ENCODE results near the gene PPM1H.
"Not testable (repeated sequence)": the region's sequence is repeated elsewhere in the genome, so short reads cannot be mapped to it uniquely, and the experiment has no call there.

Gene PPM1H

DNA sequence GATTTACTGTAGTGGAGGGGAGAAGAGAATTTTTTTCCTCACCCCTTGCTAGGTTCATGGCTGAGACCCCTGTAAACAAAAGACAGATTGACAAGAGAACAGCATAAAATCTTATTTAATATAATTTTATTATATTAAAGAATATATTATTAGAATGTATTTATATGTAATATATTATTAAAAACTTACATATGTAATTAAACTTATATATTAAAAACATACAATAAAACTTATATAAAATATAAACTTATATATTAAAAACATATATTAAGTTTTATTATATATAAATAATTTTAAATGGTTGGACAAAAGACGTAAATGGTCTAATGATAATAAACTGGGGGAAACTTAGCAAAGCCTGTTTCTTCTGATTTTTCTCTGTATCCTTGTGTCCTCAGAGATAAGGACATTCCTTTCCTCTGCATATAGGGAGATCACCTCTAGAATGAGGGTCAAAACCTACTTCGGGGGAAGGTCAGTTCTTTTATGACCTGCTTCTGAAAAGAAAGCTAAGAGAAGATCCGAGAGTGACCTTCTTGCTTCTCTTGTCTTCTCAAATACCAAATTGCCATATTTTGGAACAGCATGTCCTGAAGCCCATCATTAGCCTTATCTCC is 8.9 kb upstream of the PPM1H start:
- no peak for DNase-seq

DNA sequence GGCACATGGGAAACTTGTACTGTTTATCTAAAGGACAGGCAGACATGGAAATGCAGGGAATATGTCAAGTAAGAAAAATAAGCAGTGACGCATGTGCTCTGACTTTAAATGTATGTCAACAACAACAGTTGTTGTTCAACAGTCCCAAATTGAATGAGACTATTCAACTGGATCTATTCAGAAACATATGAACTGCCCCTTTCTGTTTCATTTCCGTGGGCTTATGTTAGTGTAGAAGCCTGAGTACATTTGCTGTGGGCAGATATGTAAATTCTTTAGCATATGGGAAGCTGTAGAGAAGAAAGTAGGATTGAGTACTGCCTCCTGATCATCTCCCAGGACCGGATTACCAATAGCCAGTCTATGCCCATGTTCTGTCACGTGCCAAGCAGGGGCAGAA is 7.4 kb upstream of the PPM1H start:
- DNase-seq, result not testable (repeated sequence)

DNA sequence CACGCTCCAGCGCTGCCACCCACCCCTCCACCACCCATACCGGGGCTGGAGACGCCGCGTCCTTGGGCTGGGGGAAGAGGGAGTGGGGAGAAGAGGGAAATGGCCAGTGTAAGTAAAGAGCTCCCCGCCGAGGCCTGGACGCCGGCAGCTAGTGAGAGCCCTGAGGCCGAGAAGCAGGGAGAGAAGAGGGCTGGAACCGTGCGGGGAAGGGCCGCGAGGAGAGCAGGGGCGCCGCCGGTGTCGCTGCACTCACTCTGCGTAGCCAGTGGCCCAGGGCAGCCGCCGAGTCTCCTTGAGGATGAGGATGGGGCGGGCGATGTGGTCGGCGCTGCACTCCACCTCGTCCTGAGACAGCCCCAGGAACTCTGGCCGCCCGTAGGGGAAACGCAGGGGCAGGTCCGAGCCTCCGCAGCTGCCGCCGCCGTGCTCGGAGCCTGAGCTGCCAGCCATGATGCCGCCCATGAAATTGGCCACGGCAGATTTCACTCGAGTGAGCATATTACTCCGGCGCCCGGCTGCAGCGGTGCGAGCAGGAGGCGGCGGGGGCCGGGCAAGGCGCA is 631 bp downstream of the PPM1H start:
- peak; percentile 84 for DNase-seq

DNA sequence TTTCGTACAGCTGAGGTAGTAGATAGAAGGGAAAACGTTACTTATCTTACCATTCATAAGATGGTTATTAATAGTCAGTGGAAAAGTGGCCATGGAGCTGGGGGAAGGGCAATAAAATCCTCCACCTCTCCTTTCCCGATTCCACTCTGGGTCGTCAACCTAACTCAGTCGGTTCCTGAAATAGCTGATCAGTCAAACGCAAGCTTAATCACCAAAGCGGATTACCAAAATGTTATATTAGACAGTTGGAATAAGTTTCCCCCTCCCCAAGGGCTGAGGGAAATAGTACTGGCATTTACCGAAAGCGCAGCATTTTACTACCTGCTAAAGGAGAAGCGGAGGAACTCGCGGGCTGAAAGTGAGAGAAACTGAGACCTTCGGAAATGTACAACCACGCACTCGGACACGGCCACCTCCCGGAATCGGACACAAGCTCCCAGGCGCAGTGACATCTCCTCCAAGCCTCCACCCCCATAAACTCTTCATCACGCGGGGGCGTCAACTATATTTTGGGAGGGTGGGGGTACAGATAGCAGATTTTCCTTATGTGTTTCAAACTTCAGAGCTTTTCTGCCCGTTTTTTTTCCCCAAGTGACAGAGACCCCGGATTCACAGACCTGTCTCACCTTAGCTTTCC is 1.2 kb downstream of the PPM1H start:
- peak; percentile 61 for DNase-seq

DNA sequence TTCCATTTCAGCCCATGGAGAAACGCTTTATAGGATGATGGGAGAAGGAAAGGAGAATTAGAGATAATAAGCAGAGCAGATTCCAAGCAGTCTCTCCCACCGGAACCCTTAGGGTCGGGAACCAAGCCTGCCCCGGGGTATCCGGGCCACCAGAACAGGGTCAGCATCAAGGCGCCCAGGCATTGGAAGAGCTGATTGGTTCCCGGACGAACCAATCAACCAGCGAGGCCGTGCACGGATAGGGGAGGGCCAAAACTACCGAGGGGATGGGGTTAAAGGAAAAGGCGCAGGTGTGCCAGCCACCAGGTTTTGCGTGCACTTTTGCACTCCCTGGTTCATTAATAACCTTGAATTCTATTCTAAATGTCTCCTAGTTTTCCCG is 1.7 kb downstream of the PPM1H start:
- DNase-seq, result peak; percentile 69

DNA sequence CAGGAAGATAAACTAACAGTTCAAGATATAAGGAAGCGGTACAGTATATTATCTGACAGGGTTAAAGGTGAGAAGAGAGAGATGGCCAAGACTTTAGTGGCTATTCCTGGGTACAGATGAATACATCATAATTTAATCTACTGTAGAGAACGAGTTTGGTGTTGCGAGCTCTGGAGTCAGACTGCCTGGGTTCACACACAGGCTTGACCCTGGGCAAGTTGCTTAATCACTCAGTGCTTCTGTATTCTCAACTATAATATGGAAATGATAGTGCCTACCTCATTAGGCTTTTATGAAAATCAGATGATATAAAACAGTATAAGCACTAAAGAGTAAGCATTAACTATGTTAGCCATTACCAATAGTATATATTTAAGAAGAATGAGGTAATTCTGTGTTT is 3.5 kb downstream of the PPM1H start:
- DNase-seq, result no peak

DNA sequence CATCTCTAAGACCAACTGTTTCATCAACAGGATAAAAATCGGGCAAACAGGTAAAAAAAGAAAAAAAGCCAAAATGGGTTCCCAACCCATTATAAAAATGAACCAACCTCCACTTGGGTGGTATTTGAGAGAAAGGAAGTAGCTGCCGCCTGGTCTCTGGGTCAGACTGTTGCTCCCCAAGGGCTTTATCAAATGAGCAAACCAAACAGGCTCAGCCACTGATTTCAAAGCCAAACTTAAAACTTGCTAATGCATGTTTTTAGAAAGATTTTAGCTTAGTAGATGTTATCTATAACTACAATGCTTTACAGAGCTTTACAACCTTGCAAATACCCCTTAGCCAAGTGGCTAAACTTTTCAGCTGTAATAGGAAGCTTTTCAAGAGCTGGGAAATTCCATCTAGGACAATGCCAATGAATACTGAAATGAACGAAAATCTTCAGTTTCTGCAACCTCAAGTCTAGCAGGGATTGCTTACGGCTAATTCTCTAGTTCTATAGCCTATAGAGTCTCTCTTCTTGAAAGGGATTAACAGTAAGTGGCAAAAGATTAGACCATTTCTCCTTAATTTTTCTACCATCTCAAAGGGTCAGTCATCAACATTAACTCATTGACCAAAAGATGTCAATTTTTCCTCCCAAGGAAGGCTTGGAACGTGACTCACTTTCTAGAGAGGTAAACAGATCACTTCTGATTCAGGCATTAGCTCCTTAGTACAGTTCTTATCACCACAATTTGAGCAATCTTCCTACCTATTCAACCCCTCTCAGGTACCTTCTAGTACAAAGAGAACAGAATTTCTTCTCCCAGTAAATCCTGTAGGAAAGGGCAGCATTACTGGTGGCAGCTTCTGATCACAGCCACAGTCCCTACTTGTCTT is 4.2 kb downstream of the PPM1H start:
- no peak for DNase-seq

DNA sequence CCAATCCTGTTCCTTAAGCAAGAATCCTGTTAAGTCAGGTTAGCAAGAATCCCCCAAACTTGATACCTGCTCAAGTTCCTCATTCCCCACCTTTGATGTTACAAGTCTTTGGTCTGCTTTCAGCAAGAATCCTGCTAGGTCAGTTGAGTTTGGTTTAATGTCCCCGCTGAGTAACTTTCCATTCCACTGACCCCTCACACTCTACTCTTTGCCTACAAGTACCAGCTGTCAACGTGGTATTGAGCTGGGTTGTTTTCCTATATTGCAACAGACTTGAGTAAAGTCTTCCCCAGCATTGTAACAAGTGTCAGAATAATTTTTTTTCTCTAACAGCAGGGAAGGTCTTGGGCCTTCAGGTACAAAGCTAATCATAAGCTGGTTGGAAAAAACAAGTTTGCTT is 6.3 kb downstream of the PPM1H start:
- no peak for DNase-seq

DNA sequence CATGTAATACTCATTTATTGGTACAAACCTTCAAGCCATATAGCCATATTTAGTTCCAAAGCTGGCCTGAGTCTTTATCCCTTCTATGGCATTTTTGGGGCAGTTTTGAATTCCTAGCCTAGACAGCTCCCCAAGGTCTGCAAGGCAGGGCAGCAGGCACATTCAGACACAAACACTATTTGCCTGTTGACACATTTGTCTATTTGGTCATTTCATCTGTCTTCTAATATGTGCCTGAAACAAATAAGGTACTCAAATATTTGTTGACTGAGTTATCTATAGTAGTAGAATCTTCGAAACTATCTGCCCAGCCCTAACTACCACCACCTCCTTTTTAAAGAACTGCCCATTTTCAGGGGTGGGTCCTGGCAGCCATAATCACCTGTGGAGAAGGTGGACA is 9.3 kb downstream of the PPM1H start:
- no peak for DNase-seq

DNA sequence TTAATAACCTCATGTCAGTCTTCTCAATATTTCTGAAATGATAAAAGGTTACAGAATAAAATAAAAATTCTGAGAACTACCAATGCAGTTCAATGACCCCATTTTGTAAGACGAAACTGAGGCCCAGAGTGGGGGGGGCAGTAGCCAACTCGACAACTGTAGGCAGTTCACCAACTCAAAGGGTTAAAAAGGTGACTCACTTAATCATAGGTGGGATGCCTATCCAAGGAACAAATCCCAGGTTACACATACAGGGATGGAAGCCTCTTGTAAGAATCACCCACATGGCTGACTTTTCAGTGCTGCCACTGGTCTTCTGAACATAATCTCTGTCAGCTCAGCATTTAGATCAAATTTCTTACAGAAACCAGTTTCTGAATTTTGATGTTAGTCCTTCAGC is 10.9 kb downstream of the PPM1H start:
- no peak for DNase-seq

DNA sequence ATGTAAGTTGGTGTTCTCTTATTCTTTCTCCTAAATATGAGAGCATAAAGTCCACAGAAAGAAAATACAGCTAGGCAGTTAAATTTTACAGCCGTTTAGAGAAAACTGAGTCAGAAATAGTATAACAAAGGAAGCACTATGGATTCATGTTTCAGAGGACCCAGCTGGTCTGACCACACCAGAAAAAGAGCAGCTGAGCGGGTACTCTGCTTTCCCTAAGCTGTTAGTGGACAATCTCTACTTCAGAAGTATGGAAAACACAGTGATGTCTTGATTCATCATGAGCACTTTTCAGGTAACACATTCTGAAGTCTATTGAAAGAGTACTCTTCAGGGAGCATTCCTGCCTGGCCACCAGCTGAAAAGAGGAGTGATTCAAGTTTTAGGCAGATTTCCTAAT is 12.4 kb downstream of the PPM1H start:
- DNase-seq, result peak; percentile 46

DNA sequence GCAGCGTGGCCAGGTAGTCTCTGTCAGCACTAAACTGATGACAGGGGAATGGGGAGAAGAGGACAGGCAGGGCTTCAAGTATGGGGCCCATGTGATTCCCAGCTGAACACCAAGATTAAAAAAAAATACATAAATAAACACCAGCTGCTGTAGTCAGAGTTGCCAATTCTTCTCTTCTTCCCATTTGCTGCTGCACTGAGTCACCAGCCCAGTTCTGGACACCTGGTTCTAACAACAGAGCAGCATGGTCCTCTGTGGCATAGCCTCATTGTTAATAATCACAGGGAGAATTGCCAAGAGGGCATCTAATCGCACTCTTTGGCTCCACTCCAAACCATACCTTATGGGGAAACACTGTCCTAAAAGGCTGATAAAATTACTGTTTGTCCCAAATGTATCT is 15.1 kb downstream of the PPM1H start:
- DNase-seq, result no peak

DNA sequence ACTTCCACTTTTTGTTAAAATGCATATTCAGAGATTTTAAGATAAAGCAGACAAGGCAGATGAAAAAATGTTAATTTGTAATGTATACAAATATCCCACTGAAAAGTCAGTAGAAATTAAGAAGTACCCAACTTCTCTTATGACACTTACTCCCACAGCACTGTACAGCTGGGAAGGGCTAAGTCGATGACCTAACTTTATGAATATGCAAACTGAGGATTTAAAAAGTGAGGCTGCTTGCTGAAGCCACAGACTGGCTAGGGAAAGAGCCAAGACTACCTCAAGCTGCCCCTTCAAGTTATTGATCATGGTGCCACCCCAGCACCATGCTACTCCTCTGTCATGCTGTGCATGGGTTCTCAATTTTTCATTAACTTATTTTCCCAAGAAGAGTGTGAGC is 17.0 kb downstream of the PPM1H start:
- DNase-seq, result no peak

DNA sequence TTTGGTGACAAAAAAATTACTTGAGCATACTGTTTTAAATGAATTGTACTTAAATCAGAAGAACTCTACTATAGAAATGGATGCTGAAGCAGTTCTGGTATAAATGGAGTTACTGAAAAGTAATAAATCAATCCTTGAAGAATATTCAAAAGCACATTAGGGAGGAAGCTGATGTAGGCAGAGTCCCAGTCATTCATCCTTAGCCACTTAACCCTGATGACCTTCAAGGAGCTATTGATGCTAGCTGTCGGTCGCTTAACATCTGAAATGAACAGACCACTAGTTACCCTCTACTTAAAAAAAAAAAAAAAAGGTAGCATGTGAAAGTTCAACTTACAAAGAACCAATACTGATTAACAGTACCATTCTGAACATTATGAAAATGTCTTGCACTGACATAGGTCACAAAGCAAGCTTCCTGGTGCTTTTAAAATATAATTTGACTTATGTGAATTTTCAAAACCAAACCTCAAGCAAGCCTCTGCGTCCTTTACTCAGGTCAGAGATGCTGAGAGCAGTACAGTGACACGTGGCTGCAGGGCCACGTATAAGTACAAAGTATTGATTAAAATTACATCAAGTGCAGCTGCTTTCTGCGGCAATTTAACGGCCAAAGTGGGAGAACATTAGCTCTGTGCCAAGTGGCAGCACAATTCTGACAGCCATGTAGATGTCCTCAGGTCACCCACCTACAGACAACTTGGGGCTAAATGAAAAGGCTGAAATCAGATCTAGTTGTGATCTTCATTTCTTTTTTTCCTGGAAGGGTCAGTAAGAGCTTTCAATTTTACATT is 18.1 kb downstream of the PPM1H start:
- peak; percentile 59 for DNase-seq

DNA sequence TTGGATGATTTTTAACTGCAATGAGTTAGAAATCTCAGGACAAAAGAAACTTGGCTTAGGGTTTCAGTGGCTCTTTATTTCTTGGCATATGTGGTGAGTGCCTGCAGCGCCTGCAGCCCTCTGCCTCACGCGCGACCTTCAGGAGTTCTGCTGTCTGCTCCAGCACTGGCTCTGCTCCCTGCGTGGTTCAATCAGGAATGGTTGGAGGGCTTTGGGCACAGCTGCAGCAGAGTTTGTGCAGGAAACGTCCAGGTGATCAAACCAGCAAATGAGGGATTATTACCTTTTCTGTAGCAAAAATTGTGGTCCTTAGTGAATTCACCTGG is 19.8 kb downstream of the PPM1H start:
- no peak for DNase-seq

DNA sequence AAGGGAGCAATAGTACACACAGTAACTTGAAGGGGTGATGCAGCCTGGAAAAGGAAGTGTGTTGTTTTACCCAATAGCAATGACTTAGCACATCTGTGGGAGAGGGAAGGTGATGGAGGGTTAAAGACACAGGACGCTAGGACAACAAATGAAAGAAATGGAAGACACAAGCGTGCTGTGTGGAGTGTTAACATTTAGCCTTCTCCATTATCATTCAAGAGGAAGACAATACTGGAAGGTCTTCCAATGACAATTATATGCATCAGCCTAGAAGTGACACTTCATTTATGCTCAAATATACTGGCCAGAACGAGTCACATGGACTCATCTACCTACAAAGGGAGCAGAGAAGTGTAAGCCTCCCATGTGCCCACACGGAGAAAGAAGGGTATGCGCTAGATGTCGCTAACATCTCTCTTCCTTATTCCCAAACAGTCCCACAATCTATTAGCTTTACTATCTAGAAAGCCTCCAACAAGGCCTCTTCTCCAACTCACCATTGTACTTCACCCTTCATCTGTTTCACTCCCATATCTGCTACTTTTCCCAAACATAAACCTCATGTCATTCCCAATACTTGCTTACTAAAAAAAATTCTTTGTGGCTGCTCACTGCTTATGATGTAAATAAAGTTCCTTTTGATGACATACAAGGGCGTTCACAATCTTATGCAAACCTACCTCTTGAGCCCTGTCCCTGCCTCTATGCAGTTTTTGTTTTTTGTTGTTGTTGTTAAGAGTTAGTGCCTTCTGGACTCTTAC is 20.3 kb downstream of the PPM1H start:
- no peak for DNase-seq

DNA sequence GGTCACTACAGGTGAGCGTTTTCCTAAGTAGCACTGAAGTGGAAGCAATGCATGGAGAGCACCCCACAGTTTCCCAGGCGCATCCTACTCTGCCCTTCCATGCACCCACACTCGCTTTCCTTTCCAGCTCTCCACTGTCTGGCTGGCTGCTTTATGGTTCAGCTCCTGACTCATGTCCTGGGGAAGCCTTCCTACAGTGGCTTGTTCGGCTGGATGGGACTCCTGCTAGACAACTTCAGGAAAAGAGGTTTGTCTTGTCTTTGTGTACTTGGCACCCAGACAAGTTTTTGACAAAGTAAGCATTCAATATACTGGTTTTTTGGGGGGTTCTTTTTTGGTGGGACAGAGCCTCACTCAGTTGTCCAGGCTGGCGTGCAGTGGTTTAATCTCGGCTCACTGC is 21.6 kb downstream of the PPM1H start:
- DNase-seq, result no peak

DNA sequence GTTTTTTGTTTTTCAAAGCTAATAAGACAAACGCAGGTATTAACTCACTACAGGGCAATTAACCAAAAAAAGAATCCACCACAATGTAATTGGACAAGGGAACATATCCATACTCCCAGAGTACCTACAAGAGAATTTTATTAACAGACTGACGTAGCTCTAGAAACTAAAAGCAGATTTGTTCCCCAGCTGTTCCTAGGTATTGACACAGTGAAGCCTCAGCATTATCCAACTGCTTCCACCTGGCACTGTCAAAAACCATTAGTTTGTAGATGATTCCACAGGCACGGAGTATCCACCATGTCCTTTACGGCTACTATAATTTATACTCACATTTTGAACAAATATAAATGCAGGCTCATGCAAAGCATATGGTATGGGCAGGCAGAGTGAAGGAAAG is 22.3 kb downstream of the PPM1H start:
- DNase-seq, result no peak

DNA sequence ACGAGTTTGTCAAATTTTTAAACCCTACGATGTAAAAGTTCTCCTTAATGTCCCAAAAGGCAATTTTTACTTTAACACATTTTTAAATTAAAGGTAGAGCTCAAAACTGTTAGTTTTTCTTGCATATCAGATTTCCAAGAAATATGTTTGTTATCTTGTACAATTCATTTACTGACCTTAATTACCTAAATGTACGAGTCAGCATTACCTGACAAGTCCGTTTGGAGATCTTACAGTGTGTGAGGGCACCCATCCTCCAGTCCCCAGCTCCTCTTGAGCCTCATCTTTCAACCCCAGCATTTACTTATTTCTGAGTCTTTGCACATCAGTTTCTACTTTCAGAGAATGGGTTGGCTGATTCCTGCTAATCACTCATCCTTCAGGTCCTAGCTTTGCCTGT is 23.7 kb downstream of the PPM1H start:
- DNase-seq, result no peak

DNA sequence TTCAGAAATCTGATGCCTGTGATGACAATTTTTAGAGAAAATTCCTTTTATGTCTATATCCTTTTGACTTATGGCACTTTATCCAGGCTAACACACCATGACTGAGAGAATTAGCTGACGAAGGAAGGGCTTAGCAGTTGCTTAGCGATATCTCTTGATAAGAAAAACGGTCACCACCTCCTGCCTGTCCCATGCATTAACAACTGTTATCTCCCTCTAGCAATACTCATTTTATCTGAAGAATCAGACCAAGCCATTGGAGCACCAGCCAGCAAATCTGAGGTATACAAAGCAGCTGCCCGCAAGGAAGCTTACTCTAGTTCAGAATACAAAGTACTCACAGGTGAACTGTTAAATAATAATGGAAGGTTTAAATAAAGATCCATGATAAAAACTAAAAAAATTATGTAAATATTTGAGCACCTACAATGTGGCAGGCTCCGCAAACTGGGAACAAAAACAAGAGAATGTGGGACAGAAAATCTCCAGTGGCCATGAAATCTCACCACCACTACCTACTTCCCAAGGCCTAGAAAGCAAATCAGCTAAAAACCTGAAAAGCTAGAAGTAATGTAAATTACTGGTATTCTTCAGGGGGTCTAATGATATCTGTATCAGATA is 24.3 kb downstream of the PPM1H start:
- no peak for DNase-seq

DNA sequence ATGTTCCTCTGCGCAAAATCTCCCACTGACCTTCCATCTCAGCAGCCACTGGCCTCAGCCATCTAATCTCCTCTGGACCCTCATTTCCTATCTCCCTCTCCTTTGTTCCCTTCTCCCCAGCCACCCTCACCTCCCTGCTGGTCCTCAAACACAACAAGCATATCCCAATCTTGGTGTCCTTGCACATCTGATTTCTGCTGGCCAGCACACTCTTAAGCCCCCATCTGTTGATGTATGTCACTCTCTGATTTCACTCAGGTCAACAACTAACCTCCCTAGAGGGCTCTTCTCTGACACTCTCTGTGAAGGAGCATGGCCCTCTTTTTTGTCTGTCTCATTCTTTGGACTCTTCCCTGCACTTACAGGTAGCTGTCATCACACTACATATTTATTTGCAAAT is 25.6 kb downstream of the PPM1H start:
- DNase-seq, result no peak

DNA sequence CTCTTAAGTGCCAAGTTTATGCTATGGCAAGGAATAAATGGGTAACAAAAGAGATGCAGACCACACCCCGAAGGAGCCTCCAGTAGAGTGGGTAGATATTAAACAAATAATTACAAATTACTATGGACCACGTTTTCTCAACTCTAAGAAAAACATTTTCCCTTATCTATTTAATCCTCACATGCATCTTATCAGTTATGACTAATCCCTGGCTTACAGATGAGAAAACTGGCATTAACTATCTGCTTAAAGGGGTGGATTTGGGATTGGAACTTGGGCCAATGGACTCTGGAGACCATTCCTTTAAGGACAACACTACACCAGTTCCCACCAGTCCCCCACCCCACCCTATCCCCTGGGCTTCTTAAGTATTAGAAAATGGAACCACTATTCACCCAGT is 26.3 kb downstream of the PPM1H start:
- DNase-seq, result no peak

Data from eye (tissue), 1 donor.